NCI-H510A treated with DMSO at 0.1 percent for 48 hours (cell line): ENCODE results near the gene FRMD8.
A peak's percentile ranks its signal among the peaks of the same experiment; 100 is the strongest.

Experiments used
- DNase-seq: peaks from one replicate; lab custom pipeline; 2025; lab: John Stamatoyannopoulos, UW

Gene FRMD8

DNA sequence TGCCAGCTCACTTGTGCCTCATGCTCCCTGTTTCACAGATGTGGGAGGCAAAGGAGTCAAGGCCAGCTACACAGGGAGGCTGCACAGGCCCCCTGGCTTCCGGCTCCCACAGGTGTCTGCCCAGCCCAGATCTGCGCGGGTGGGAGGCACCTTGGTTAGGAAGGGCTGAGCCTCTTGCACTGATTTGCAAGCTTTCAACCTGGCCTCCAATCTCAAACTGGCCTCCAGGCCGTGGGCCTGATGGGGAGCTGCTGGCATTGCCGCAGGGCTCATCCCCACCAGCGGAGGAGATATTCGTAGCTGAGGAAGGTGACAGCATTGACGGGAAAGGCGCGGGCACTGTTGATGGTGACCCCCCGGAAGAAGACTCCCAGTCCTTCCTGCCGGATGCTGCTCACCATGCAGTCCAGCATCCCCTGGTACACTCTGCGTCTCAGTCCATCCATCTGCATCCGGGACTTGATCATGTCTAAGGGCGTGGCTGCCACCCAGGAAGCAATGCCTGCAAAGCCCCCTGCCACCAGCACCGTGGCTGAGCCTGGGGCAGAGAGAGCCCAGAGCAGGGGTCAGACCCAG is 10.2 kb upstream of the FRMD8 start:
- no peak for DNase-seq

DNA sequence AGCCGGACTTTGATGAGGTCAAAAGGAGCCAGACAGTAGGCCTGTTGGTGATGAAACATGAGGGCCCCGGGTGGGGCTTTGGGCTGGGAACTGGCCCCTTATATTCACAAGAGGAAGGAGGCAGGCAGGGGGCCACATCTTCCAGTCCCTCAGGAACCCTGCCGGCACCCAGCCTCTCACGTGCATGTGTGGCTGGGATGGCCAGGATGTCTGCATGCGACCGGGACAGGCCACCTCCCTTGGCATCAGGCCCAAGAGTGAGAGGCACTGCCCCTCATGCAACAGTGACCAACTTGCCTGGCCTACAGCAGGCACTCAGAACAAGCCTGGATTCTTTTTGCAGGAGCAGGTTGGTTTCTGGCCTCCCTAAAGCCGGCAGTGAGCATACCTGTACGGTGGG is 9.4 kb upstream of the FRMD8 start:
- no peak for DNase-seq

DNA sequence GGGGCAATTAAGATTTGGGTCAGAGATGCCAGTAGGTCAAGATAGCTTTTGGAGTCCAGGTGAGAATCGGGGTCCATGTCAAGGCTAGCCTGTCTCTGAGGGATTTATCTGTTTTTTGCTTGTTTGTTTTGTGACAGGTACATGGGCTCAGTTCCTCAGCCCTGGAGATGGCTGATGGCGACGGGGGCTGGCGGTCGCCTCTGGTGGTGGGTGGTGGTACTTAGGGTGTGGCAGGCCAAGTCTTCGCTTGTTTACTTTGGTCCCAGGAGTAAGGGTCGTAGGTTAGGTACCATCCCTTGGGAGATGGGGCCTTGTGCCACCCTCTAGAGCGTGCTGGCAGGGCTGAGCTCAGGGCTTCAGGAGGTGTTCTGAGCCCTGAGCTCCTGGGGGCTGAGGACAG is 8.7 kb upstream of the FRMD8 start:
- DNase-seq = no peak

DNA sequence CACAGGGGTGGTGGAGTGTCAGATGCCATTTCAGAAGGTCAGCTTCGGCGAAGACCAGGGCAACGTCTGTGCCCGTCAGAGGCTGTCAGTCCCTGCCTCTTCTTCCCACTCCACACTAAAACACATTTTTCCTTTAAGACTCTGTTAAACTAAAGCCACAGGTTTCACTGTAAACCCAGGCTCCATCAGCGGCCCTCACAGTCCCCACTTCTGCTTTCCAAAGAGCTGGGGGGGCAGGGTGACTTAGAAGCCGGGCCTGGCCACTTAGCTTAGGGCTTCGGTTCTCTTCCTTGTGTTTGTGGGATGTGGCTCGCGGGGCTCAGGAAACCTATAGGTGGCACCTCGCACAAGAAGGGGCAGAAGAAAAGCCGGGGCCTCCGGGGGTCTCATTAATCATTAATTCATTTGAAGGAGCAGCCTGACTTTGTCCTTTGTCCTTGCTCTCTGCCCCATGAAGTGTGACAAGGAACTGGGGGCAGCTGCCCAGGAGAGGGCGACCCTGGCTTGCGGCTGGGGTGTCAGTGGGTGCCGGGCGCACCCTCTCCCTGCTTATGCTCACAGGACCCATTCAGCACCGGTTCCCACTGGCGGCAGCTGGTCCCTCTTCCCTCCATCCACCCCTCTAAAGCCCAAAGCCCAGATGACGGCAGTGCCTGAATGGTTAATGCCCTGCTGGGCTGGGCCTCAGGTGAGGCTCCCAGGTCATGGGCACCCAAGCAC is 8.1 kb upstream of the FRMD8 start:
- no peak for DNase-seq

DNA sequence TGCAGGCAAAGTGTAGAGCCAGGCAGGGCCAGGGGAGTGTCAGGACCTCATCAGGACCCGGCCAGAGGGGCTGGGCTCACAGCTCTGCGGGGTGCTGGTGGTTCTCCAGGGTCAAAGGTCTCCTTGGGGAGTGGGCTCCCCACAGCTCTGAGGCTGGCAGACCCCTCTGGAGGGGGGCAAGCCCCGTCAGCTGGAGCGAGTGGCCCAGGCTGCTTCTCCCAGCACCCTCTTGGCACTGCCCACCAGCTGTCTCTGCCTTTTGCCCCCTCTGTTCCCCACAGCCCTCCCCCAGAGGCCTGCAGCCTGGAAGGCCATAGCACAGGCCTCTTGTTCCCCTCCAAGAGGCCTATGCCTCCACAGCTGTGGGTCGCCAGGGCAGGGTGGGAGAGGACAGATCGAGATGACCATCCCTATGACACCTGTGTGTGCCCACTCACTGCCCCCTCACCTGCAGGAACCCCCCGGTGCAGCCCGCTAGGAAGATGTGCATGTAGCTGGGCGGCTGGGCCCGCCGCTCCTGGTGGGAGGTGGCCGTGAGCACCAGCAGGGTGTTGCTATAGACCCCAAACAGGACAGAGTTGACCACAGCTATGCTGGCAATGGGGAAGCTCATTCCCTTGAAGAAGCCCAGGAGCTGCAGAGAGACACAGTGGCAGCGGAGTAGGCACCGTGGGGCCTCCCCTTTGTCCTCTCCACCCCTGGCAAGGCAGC is 7.4 kb upstream of the FRMD8 start:
- no peak for DNase-seq

DNA sequence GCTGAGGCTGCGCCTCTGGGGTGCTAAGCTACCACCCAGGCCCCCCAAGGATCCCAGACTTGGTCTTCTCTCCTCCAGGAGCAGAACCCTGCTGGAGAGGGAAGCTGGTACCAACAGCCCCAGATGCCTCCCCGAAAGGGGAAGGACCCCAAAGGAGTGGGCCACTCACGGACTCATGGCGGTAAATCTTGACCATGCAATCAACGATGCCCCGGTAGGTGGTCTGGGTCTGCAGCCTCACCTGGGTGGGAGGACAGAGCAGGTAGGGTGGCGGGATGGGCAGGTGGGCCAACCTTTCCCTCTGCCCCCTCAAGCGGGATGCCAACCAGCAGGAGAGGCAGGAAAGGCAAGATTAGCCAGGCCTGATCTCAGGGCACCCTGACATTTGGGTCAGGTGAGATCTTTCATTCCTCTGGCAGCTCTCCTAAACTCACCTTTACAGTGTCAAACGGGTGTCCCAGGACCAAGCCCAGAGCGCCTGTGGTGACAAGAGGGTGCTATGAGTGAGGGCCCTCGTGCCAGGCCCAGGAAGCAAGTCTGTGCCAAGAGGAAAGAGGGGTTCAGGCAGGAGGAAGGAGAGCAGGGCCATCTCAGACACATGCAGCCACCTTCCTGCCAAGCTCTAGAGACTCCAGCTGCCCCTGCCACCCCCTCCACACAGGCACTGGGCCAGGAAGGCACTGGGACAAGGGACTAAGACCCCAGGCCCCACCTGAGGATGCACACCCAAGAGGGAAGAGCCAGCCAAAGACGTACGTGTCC is 6.6 kb upstream of the FRMD8 start:
- DNase-seq = no peak

DNA sequence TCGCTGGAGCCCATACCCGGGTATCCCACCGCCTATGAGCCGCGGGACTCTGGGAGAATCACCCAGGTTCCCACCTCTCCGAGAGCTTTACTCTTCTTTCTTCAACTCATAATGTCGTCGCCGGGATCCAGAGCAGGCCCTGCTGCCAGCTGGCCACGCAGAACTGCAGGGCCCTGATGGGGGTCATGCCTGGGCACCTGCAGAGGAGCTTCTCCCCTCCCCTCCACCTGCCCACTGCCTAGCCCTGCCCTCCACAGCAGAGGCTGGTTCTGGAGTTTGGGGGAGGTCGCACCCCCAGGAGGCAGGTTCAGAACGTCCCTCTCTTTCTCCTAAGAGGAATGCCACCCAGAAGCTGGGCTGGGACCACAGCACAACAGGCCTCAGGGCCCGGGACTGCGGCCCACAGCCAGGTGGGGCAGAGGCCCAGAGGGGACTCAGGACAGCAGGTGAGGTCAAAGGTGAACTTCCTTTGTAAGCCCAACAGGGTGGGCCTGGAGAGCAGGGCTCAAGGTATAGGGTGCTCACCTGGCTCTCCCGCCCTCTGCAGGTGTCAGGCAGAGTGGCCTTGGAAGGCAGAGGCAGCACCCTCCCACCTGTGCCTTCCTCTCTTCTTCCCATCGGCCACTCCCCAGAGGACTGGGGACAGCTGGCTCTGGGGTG is 5.8 kb upstream of the FRMD8 start:
- peak; percentile 22 for DNase-seq

DNA sequence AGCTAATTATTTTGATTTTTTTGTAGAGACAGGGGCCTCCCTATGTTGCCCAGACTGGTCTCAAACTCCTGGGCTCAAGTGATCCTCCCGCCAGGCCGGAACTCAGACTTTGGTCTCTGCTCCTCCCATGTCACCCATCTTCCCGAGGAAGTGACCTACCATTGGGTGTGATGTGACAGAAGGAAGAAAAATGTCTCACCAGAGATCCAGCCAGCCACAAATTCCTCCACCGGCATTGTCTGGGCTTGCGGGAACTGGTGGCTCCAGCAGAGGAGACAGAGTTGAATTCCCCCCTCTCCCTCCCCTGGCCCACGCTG is 4.8 kb upstream of the FRMD8 start:
- no peak for DNase-seq

DNA sequence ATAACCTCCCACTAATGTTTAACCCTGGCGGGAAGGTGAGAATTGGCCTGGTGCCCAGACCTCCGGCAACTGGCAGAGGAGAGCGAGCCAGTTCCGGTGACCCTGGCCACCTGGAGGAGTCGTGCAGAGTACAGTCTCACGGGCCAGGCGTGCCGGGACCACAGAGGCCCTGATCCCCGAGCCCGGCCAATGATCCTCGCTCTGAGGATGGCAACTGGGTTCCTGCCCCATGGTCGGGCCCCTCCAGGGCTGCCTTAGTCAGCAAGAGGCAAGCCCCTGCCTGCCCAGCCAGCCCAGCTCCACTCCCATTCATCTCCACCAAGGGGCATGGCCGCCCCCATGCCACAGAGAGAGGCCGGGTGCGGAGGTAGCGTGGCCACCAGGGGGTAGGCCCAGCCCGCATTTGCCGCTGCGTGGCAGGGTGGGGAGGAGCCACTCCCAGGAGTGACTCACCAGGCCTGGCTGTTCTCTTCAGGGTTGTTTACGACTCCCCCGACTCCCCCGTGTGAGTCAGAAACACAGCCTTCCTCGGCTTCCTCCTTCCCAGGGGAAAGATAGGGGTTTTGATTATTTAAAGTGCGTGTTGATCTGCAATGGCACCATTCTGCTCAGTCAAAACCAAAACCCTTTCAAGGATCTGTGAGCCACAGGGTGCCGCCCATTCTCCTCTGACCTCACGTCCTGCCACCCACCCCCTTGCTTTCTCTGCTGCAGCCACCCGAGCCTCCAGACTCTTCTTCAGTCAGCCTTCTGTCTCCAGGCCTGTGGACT is 4.2 kb upstream of the FRMD8 start, which contains the start of gene SLC25A45:
TSS of gene SLC25A45 (minus strand) at position 614 of the 771 bp plus-strand sequence. CDS start 695 bp downstream, outside the sequence.
- peak; percentile 96 for DNase-seq

DNA sequence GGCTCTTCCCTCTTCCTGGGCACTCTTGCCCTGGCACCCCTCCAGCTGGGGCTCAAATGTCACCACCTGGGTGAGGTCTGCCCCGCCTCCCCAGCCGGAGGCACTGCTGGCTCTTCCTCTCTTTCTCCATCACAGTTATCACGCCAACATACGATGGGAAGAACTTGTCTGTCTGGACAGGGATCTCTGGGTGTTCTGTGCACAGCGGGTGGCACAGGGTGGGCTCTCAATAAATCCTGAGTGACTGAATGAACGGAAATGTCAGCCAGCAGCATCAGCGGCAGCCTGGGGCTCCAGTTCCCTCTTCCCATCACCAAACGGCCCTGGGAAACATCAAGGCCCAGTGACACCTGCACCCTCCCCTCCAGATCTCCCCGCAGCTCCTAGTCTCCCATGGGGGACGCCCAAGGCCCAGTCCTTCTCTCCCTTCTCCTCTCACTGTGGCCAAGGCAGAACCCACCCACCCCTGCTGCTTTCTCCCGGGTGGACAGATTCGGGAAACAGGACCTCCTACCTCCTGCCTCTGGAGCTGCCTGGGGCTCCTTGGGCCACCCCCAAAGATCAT is 3.6 kb upstream of the FRMD8 start:
- no peak for DNase-seq

DNA sequence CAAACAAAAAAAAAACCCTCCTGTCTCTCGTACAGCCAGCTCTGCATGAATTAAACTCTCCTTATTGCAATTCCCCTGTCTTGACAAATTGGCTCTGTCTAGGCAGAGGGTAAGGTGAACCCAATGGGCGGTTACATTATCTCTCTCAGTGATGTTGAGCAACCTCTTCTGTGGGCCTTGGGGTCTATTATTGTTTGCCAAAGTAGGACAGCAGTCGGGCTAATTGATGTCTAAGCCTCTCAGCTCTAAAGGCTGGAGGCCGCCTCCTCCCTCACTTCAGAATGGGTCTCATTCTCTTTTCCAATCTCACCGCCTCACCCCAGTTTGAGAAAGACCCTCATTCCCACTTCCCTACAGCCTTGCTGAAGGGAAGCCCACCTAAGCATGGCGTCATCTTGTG is 2.7 kb upstream of the FRMD8 start:
- DNase-seq = no peak

DNA sequence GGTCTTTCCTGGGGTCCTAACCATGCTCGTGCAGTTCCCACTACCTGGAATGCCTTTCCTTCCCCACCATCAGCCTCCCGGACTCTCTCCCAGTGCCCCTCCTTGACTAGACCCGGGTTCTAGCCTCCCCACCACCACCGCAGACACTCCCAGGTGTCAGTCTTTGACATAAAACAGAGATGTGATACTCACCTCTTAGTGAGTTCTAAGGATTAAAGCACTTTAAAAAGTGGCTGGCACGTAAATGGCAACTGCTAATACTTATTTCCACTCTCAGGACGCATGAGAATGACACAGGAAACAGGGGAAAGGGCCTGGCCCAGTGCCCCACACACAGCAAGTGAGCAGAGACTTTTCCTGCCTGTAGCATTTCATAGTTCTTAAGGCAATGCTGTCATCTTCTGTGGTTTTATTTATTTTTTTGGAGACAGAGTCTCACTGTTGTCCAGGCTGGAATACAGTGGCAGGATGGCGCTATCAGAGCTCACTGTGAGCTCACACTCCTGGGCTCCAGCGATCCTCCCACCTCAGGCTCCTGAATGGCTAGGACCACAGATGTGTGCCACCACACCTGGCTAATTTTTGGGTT is 2.0 kb upstream of the FRMD8 start:
- no peak for DNase-seq

DNA sequence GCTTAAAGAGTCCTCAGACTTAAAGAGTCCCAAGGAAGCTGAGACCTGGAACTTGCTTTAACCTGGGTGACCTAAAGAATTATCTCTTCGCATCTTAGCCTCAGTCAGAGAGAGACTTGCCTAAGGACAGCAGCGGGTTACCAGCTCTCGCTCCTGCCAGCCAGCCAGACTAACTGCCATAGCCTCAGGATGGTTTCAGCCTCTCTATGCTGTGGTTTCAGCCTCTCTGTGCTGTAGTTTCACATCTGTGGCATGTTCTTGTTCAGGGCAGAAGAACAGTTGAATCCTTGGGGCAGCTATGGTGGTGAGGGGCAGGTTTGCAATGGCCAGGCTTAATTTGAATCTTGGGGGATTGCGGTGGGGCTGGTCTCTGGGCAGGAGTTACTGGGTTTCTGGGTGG is 2.3 kb downstream of the FRMD8 start:
- no peak for DNase-seq

DNA sequence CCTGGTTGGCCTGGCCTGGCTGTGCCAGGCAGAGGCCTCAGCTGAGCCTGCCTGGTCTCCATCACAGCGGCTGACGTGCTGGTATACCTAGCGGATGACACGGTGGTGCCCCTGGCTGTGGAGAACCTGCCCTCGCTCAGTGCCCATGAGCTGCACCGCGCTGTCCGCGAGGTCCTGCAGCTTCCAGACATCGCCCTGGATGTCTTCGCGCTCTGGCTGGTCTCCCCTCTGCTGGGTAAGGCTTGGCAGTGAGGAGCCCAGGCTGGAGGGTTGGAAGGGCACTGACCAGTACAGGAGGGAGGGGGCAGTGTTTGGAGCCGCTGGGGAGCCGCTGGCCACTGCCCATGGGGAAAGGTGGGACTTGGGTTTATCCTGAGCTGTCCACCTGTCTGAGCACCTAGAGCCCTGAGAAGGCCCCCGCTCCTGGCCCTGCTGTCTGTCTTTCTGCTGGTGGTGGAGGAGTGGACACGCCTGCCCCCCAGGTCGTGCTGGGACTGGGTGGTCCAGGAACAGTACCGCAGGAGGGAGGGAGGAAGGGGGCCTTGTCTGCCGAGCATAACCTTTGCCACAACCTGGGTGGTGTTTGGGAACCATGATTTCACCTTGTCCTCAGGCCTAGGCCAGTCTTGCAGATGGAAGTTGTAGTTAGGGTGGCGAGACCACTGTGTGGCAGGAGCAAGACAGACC is 3.0 kb downstream of the FRMD8 start:
- no peak for DNase-seq

DNA sequence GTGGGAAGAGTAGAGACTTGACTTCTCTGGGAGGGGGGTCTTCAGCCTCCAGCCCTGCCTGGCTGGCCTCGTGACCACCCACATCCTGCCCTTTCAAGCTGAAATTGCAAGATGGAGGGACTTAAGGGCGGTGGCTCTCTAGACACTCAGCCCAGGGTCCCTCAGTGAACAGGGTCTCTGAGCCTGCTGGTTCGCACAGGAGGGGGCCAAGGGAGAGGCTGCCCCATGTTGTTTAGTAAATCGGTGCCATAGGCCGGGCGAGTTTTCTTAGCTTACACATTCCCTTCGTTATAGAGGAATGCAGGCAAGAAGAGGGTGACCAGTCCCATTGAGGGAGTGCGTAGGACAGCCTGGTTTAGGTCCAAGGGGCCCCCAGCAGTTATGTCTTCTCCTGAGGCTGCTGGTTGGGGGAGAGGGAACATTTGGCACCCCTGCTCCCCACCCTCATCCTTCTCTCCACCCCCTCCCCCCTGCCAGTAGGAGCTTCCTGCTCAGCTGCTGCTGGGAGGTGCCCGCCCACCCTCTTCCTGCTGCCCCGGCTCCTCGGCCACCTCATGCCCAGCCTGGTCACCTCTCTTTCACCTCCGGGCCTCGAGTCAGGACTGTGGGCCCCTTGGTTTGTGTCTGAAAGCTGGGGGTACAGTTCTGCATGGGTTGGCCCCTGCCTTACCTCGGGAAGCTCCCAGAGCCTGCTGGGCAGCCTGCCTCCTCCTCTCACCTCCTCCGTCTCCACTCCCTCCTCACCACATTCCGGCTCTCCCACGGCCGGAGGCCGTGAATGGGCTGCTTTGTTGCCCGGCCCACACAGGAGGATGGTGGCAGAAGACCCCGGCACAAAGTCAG is 3.9 kb downstream of the FRMD8 start:
- DNase-seq = no peak

DNA sequence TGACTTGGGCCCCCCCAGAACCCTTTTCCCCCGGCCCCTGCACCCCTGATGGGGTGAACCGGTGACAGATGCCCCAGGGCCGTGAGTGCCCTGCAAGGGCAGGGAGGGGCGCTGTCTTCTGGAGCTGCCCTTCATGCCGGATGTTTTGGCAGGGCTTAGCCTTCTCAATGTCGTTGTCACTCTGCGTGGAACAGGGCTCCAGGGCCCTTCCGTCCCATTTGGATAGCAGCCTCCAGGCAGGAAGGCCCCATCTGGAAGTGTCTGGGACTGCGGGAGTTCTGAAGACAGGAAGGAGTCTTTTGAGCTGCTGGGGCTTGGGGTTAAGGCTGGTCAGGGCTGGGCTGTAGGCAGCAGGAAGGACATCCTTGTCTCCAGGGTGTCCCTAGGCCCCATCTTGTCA is 4.6 kb downstream of the FRMD8 start:
- no peak for DNase-seq

DNA sequence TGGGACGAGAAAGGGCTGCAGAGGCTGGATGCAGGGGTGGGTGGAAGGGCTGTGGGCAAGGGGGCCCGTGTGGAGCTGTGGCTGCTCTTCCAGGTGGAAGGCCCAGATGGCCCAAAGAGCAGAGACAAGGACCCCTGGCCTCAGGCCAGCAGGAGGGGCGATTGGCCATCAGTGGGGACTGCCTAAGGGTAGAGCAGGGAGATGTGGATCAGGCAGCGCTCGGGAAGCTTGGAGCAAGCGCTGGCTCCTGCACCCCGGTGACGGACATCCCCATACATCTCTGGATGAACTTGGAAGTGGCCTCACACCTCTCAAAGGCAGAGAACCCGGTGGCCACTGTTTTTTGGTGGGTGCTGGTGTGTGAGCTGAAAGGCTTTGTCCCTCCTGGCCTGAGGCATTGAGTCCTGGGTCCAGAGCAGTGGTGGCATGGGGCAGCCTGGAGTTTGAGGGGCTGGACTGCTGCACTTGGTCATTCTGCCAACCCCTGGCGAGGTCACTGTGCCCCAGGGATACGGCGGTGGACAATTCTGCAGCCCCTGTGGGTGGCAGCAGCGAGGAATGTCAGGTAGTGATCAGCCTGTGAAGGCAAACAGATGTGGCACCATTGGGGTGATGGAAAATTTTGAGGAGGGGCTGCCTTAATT is 5.9 kb downstream of the FRMD8 start:
- DNase-seq = no peak

DNA sequence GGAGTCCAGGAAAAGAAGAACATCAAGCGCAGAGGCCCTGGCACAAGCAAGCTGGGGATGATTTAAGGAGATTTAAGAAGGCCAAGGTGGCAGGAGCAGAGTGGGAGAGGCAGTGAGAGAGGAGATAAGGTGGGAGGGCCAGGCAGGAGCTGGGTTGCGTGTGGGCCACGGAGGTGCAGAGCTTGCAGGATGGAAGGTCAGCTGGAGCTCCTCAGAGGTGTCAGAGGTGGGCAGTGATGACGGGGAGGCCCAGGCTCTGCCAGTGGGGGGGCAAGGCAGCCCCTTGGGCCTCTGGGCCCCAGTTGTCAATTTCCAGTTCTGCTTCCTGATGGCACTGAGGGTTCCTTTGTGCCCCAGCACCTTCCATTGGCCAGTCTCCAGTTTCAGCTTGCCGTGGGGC is 6.5 kb downstream of the FRMD8 start:
- DNase-seq = no peak
